HuH-7.5 (cell line): Measurements from ENCODE around the gene MAP4K4.

Experiments used
- DNase-seq: peaks from one replicate; pipeline ENCODE4 v3.0.0; 2011; ENCODE audit warnings: low spot score

The MAP4K4 gene

DNA sequence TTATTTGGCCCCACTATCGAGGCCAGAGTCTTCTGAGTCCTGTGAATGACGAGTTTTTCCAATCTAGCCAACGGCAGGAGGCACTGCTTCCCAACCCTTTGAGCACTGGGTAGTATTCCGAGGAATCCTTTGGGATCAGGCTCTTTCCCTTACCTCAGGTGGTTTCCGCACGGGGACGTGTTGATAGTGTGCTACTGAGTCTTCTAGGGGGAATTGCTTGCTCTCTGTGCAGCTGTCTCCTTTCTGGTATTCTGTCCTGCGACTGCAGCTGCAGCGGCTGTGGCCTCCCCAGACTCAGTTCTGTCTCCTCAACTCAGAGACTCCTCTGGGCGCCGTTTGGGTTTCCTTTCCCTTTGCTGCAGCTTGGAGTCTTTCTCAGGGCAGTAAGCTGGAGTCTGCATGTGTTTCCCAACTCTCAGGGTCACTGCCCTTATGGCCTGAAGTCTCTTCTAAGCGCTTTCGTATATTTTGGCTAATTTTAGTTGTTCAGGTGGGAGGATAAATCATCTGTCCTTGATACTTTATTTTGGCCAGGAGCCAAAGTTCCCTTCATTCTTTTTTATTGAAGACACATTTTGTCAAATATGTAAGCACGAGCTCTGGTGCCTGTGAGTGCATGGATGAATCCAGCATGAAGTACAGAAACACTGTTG, 118.4 kb downstream of the MAP4K4 start:
- DNase-seq: no peak

GRCh38 chr2:101816598-101816997, 119.1 kb downstream of the MAP4K4 start:
- no peak for DNase-seq

- DNase-seq: no peak
Measured at GRCh38 chr2:101817481-101817880, 120.0 kb downstream of the MAP4K4 start.

DNA sequence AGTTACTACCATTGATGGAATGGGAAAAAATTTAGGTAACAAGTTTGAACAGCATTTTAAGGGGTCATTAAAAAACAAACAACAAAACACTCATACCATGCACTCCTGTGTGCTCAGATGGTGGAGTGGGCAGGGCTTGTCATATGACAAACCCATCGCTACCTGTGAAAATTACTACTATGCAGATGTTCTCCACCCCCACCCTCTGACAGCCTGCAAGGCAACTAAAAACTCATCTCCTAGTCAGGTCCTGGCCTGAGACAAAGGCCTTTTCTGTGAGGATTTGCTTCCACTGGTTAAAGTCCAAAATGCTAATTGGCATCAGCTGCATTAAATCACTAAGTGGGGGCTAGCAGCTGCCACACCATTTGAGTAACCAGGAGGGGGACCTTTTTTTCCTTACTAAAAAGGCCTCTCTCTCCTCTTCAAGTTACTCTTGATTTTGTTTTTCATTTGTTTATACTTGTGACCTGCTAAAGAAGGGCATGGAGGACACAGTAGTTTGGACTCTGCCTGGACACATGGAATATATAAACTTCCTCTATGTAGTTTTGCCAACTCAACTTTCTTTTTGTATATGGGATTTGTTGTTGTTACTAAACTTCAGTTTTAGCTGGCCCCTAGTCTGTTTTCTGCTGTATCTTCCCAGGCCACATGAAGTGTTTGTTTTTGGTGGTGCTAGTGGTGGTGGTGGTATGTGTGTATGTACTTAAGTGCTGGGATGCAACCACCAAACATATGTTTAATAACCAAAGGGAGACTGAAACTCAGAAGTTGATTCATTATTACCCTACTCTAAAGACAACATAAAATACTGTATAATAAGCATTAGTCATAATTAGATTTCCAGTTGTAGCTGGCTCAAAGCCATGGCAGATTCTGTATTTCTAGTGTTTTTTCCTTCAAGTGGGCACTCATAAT, 121.3 kb downstream of the MAP4K4 start:
- no peak for DNase-seq

DNA sequence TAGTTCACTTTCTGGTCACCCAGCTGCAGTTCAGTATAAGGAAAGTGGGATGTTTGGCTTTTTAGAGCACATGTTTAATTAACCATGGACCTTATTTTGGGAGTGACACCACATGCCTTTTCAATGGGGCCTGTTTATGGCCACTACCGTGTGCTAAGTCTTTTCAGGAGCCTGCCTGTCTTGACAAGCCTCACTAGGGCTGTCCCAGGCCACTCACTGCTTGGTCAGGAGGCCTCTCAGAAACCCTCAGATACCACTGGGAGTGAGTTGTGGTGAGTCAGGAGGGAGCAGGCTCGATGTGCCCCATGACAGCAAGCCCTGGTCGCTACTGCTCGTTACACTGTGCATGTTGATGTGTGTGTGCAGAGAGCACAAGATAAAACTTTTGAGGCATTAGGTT, 123.0 kb downstream of the MAP4K4 start:
- no peak for DNase-seq

- no peak for DNase-seq
Measured at GRCh38 chr2:101821059-101821805, 123.7 kb downstream of the MAP4K4 start.

DNA sequence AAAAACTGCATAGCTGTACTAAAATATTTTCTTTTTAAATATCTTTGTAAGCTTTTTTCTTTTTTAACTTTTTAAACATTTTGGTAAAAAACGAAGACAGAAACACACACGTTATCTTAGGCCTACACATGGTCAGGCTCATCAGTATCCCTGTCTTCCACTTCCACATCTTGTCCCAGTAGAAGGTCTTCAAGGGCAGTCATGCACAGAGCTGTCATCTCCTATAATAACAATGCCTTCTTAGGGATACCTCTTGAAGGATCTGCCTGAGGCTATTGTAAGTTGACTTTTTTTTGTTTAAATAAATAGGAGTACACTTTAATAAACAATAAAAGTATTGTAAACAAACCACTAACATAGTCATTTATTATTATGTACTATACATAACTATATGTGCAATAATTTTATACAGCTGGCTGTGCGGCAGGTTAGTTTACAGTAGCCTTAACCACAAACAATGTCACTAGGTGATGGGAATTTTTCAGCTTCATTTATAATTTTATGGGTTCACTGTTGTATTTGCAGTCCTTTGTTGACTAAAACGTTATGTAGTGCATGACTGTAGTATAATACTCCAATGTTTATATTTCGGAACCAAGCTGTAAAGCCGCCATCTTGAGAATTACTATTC, 124.4 kb downstream of the MAP4K4 start:
- no peak for DNase-seq

DNA sequence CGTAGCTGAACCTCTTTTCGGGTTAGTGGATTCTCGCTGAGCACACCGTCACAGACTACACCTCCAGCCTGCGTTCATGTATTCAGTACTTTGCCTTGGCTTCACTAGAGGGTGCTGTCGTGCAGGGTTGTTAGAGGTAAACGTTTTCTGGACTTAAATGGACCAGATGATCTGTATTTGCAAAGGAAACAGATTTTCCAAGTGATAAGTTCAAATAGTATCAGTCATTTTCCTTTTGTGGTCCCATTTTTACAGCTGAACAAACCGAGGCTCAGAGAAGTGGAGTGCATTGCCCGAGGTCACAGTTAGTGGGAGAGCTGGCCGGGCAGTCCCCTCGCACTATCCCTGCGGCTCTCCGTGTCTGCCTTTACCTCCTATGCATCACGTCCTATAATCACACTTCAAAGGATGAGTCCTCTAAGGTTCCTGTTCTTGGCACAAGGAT, 125.9 kb downstream of the MAP4K4 start:
- DNase-seq: peak; percentile 19

DNA sequence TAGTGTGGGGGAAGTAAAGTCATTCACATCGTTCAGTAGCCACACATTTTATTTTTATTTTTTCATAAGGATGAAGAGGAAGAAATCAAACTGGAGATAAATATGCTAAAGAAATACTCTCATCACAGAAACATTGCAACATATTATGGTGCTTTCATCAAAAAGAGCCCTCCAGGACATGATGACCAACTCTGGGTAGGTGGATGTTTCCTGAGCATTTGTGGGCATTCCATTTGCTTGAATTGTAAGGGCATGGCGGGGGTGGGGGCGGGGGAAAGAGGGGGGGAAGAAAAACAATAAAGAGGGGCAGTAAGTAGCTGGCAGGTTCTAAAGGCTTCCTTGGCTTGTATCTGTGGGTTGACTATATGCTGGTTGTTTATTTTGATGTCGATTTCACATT, 126.4 kb downstream of the MAP4K4 start:
- no peak for DNase-seq

DNA sequence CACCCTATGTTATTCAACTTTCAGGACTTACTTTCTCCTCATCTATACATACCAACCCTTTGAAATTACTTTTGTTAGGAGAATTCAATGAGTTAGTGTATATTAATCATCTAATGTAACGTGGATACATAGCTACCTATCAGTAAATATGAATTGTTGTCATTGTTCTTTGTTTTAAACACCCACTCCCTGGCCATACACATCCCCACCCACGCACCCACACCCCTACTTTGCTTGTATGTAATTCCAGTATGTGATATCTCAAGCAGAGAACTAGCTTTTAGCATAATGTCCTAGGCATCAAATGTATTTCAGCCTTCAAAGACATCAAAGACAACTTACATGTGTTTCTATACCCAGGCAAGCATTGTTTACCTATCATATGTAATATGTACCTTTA, 129.2 kb downstream of the MAP4K4 start:
- no peak for DNase-seq

GRCh38 chr2:101827246-101827645, 129.7 kb downstream of the MAP4K4 start:
- no peak for DNase-seq

- DNase-seq: no peak
Measured at GRCh38 chr2:101828257-101828656, 130.8 kb downstream of the MAP4K4 start.

DNA sequence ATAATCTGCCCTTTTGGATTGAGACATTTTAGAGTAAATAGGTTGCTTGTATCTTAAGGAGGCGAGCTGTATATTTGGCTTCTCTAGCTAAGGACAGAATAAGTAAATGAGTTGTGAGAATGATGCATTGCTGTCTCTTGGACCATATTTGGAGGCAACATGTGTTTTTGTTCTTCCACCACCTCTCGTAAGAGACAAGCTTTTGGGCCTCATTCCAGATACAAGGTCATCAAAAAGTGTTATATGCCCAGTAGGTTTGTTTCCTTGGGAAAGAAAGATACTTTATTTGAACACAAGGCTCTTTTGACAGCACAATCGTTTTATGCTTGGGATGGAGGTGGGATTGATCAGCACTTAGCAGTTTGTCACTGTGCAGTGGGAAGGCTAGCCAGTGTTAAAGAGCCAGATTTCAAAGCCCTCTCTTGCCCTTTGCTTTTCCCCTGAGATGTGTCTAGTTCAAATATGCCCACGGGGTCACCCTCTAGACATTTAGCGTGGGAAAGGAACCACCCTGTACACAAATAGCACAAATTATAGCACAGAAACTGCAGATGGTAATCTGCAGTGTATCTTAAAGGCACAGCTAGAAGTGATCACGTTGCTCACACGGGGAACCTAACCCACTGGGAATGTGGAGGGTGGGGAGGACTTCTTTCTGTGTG, 131.3 kb downstream of the MAP4K4 start:
- no peak for DNase-seq

DNA sequence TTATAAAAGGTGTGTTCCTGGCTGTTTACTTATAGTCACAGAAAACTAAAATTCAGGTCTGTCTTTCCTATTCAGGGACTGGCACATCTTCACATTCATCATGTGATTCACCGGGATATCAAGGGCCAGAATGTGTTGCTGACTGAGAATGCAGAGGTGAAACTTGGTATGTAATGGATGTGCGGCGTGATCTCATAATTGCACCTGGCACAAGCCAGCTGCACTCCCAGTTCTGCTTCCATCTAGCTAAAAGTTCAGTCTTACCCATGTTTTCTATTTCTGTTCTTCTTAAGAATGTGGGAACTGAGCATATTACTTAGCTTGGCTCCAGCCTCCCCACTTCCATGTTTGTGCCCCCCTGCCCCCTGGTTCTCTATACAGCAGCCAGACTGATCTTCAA, 131.9 kb downstream of the MAP4K4 start:
- no peak for DNase-seq

DNA sequence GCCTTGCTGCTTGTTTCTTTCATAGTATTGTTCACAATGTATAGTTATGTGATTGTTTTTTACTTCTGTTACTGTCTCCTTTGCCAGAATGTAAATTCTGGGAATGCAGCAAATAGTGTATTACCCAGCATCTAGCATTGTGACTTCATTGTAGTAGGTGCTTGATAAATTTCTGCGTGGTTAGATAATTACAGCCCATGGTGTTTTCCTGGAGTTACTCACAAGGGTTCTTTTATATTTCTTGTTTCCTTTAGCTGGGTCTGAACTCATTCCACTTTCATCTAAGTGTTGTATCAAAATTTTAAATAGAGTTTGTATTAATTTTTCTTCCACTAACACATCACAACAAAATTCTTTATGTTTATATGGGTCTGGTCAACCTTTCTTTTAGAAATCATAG, 132.6 kb downstream of the MAP4K4 start:
- no peak for DNase-seq

DNA sequence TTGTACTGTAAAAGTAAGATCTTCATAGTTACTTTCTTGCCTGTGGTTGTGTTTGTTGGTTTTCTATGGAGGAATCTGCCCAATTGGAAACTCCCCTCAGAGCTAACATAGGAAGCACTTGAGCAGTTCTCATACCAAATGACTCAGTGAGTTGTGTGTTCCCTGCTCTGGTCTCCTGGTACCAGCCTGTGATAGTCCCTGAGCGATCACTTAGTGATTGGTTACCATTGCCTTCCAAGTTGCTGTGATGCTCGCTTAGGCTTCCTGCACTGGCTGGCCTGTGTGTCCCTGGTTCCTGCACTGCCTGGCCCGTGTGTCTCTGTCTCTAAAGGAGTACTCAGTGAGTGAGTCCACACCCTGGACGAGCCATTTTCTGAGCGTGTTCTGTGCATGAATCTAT, 133.0 kb downstream of the MAP4K4 start:
- no peak for DNase-seq

- peak; percentile 18 for DNase-seq
Measured at GRCh38 chr2:101831351-101831865, 133.9 kb downstream of the MAP4K4 start.

GRCh38 chr2:101832114-101832513, 134.6 kb downstream of the MAP4K4 start:
- DNase-seq: no peak

- no peak for DNase-seq
Measured at GRCh38 chr2:101833890-101834523, 136.5 kb downstream of the MAP4K4 start.

DNA sequence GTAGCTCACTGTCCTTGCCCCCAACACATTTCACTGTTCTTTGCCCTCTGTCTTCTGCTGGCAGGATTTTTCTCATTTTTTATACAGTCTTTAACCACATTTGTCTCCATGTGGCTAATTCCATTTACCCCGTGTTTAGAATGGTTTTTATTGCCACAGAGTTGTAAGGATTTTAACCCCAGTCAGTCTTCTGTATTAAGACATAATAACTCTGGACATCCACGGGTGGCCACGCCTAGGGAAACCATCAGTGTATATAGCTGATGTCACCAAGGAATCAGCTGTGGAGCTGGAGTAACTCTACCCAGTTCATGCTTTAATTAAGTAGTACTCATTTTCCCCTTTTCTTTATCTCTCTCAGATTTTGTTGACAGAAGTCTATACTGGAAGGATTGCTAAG, 139.8 kb downstream of the MAP4K4 start:
- no peak for DNase-seq
